Chondrocyte (in vitro differentiated cells): Measurements from ENCODE around the gene NEU3. TPM values are rescaled to one million over a fixed set of nuclear protein-coding genes. Genes with fewer than 3 reads are reported as not detected.
"Not testable (repeated sequence)": the region's sequence is repeated elsewhere in the genome, so short reads cannot be mapped to it uniquely, and the experiment has no call there.

ENCODE experiments used
- DNase-seq: peaks from one replicate; pipeline ENCODE4 v3.0.0; 2021; ENCODE audit warnings: mixed read lengths, low spot score
- H3K27ac Mint-ChIP-seq: one replicate; pipeline ENCODE4 v1.8.0; 2021; ENCODE audit warnings: mild to moderate bottlenecking, moderate library complexity, mixed read lengths; ENCODE audit not compliant: unreplicated experiment
- H3K27me3 Mint-ChIP-seq: 2 replicates; pipeline ENCODE4 v1.8.0; 2021; ENCODE audit warnings: low read depth, mixed read lengths
- H3K36me3 Mint-ChIP-seq: 2 replicates; pipeline ENCODE4 v1.8.0; 2021; ENCODE audit warnings: low read depth, mixed read lengths
- H3K4me1 Mint-ChIP-seq: 2 replicates; pipeline ENCODE4 v1.8.0; 2021; ENCODE audit warnings: low read depth, mild to moderate bottlenecking, mixed read lengths
- H3K4me3 Mint-ChIP-seq: one replicate; pipeline ENCODE4 v1.8.0; 2021; ENCODE audit warnings: mild to moderate bottlenecking, moderate library complexity, mixed read lengths; ENCODE audit not compliant: unreplicated experiment
- H3K9me3 Mint-ChIP-seq: 2 replicates; pipeline ENCODE4 v1.8.0; 2021; ENCODE audit warnings: low read depth, mixed read lengths
- total RNA-seq: library from RNA; stranded (reverse); gene quantifications from 3 replicates; pipeline ENCODE4 v1.2.1, GENCODE V29; 2021
- TF ChIP-seq, protein P1 (sequence below): fragments of 200-600 bp; sonication (generic); IDR thresholded peaks from 2 replicates; pipeline ENCODE4 v1.5.0; 2021; ENCODE audit warnings: antibody characterized with exemption, mild to moderate bottlenecking, moderate library complexity

The NEU3 gene
- total RNA-seq, 1 donor from 2014 or later = 9.4 TPM

DNA sequence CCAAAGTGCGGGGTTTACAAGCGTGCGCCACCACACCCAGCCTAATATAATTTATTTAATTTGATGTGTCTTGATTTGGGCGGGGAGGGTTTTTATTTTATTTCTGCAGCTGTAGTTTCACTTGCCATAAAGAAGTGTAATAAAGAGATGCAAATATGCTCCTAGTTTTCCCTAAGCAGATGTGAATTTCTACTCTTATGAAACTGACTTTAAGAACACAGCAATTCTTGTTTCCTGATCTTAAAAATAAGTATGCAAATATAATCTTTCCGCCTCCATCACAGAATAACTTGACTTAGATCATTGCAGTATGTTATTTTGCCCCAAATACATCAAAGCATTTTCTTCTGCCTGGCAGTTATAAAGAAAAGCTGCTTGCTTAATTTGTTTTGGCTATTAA, 35.3 kb upstream of the NEU3 start:
- TF ChIP-seq, protein P1, sequence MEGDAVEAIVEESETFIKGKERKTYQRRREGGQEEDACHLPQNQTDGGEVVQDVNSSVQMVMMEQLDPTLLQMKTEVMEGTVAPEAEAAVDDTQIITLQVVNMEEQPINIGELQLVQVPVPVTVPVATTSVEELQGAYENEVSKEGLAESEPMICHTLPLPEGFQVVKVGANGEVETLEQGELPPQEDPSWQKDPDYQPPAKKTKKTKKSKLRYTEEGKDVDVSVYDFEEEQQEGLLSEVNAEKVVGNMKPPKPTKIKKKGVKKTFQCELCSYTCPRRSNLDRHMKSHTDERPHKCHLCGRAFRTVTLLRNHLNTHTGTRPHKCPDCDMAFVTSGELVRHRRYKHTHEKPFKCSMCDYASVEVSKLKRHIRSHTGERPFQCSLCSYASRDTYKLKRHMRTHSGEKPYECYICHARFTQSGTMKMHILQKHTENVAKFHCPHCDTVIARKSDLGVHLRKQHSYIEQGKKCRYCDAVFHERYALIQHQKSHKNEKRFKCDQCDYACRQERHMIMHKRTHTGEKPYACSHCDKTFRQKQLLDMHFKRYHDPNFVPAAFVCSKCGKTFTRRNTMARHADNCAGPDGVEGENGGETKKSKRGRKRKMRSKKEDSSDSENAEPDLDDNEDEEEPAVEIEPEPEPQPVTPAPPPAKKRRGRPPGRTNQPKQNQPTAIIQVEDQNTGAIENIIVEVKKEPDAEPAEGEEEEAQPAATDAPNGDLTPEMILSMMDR = no peak
- H3K4me3 Mint-ChIP-seq = no peak overlapping the region
- no peaks in the 10 kb centered on the region for H3K27me3 Mint-ChIP-seq
- H3K27ac Mint-ChIP-seq = no peak overlapping the region
- H3K4me1 Mint-ChIP-seq = peaks cover 51% of the 10 kb centered on the region
- DNase-seq = no peak
- peaks cover 2% of the 10 kb centered on the region for H3K9me3 Mint-ChIP-seq
- H3K36me3 Mint-ChIP-seq = peaks cover 2% of the 10 kb centered on the region

DNA sequence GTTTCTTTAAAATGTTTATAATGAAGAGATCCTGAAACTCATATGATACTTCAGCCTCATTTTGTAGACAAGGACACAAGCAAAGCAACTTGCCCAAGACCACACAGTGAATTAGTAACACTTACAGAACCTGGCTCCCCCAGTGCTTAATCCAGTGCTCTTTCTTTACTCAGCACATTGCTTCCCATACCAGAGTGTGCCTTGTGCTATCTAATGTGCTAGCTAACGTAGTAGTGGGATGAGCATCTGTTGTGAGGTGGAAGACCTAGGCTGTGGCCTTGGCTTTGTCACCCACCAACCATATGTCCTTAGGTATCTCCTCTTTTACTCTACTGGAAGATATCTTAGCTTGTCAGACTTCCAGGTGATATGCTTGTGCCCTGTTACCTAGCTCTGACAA, 34.5 kb upstream of the NEU3 start:
- no peaks in the 10 kb centered on the region for H3K27me3 Mint-ChIP-seq
- H3K4me1 Mint-ChIP-seq = peaks cover 57% of the 10 kb centered on the region
- peaks cover 2% of the 10 kb centered on the region for H3K36me3 Mint-ChIP-seq
- TF ChIP-seq, protein P1 = no peak
- peaks cover 2% of the 10 kb centered on the region for H3K9me3 Mint-ChIP-seq
- no peak for DNase-seq
- no peak overlapping the region for H3K4me3 Mint-ChIP-seq
- no peak overlapping the region for H3K27ac Mint-ChIP-seq

DNA sequence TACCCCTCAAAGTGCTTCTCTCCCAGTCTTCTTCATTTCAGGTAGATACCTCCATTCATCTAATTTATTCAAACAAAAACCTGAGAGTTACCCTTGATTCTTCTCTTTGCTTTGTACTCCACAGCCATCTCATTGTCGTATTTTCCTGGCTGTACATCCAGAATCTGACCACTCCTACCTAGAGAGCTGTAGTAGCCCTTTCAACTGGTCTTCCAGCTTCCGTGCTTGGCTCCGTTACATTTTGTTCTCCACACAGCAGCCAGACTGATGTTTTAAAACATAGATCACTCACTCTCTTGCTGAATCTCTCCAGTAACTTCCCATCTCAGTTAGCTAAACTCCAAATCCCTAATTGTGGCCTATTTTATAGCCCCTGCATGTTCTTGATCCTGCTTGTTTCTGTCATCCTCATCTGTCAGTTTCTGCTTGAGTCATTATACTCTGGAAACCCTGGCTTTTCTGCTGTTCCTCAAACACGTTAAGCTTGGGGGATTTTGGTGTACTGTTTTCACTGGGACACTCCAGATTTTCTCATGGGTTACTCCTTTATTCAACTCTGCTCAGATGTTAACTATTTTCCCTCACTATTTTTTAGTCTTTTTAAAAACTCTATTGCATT, 32.2 kb upstream of the NEU3 start:
- Mint-ChIP-seq H3K27me3 (no peaks in the 10 kb centered on the region), H3K27ac (peak overlapping the region; percentile 3), H3K9me3 (peaks cover 2% of the 10 kb centered on the region), H3K36me3 (peaks cover 2% of the 10 kb centered on the region), H3K4me1 (peaks cover 59% of the 10 kb centered on the region), H3K4me3 (no peak overlapping the region)
- DNase-seq = no peak
- TF ChIP-seq, protein P1 = no peak

DNA sequence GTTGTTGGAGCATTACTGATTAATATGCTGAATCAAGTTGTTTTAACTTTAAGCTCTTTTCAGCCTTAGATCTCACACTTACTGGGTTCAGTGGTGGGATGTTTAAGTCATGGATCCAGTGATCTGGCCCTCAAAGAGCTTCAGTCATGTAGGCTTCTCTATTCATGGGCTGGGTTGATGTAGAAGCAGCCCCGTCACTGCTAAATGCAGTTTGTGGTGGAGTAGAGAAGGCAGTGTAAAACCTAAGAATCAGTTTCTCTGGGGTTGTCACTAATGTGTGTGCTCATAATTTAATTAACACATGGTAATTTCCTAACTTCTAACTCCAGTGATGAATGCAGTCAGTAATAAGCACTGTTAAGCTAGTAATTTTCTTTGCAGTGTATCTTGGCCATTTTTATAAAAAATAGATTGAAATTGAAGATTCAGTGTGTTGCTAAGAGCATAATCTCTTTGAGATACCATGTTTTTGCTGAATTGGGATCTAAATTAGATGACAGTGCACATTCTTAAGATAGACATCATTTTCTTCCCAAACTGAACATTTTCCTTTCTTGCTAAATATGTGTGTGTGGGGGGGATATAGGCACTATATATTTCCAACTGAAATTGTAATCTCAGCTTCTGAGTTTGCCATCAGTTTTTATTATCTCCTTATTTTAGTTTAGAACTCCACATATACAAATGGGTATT, 30.6 kb upstream of the NEU3 start:
- H3K4me3 Mint-ChIP-seq = no peak overlapping the region

DNA sequence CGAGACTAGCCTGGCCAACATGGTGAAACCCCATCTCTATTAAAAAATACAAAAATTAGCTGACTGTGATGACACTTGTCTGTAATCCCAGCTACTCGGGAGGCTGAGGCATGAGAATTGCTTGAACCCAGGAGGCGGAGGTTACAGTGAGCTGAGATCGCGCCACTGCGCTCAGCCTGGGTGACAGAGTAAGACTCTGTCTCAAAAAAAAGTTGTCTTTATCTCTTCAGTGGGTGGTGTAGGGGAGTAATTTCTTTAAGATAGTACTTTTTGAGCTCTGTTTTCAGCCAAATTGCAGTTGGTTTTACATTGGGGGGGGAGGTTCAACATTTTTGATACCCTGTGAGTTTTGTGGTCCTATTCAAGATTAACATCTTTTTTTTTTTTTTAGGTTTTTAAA, 28.6 kb upstream of the NEU3 start:
- DNase-seq, H3K9me3 Mint-ChIP-seq, H3K36me3 Mint-ChIP-seq, H3K27me3 Mint-ChIP-seq, H3K4me3 Mint-ChIP-seq: not testable (repeated sequence)
- Mint-ChIP-seq H3K4me1 (peaks cover 66% of the 10 kb centered on the region), H3K27ac (peak overlapping the region; percentile 78)

More for the DNA sequence above, 30.6 kb upstream of the NEU3 start:
- peaks cover 2% of the 10 kb centered on the region for H3K9me3 Mint-ChIP-seq
- H3K27me3 Mint-ChIP-seq = no peaks in the 10 kb centered on the region
- peaks cover 62% of the 10 kb centered on the region for H3K4me1 Mint-ChIP-seq
- DNase-seq = no peak
- TF ChIP-seq, protein P1 = no peak
- no peak overlapping the region for H3K27ac Mint-ChIP-seq
- peaks cover 2% of the 10 kb centered on the region for H3K36me3 Mint-ChIP-seq

DNA sequence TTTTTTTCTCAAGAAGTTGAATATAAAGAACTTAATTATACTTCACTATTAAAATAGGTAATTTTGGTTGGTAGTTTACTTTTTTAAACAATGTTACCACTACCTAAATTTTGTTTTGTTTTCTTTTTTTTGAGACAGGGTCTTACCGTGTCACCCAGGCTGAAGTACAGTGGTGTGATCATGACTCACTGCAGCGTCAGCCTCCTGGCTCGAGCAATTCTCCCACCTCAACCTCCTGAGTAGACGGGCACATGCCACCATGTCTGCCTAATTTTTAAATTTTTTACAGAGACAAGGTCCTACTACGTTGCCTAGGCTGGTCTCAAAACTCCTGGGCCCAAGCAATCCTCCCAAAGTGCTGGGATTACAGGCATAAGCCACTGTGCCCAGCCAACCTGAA, 22.1 kb upstream of the NEU3 start:
- Mint-ChIP-seq H3K27me3 (no peaks in the 10 kb centered on the region), H3K27ac (peak overlapping the region; percentile 36), H3K4me1 (peaks cover 15% of the 10 kb centered on the region), H3K9me3 (no peaks in the 10 kb centered on the region), H3K36me3 (peaks cover 9% of the 10 kb centered on the region), H3K4me3 (no peak overlapping the region)
- DNase-seq = no peak
- TF ChIP-seq, protein P1 = no peak
